22Rv1 (cell line): ENCODE data around the gene GSTO2.

ENCODE experiments used
- CTCF ChIP-seq: fragments of 450-650 bp; IDR thresholded peaks from 2 replicates; pipeline ENCODE4 v1.5.1; 2017; ENCODE audit warnings: mild to moderate bottlenecking
- ZFX ChIP-seq: fragments of 450-650 bp; IDR thresholded peaks from 2 replicates; pipeline ENCODE4 v1.6.1; 2017; ENCODE audit warnings: antibody characterized with exemption, borderline replicate concordance

- no peak for TF ChIP-seq CTCF
- TF ChIP-seq ZFX: no peak
Observed at GRCh38 chr10:104327745-104328645, 59.0 kb downstream of the GSTO2 start.
